Right renal pelvis (tissue), 4 donors: ENCODE data around the gene ARPP21. TPM values are rescaled to one million over a fixed set of nuclear protein-coding genes. Genes with fewer than 3 reads are reported as not detected.
"Not testable (repeated sequence)": the region's sequence is repeated elsewhere in the genome, so short reads cannot be mapped to it uniquely, and the experiment has no call there.

Experiments
- DNase-seq, 4 donors: peaks; one replicate each; pipeline ENCODE4 v3.0.0-alpha.2; 2013; ENCODE audit warnings: low read depth in 4 of 4, low spot score in 3 of 4, missing footprints in 1 of 4
- polyA plus RNA-seq, 4 donors: library from polyadenylated mRNA; unstranded; fragments of 120-200 nt; gene quantifications; one replicate each; pipeline ENCODE4 v1.2.1, GENCODE V29; 2013; ENCODE audit not compliant: insufficient read length in 4 of 4

The ARPP21 gene
- polyA plus RNA-seq, 4 donors = 0.99 to 1.7 (median 1.3) TPM

GRCh38 chr3:35776346-35776745 is 137.0 kb downstream of the ARPP21 start:
- no peak for DNase-seq

- DNase-seq = no peak
Observed at GRCh38 chr3:35777065-35777464, 137.7 kb downstream of the ARPP21 start.

GRCh38 chr3:35777563-35778554 is 138.5 kb downstream of the ARPP21 start:
- DNase-seq = no peak

GRCh38 chr3:35779611-35780010 is 140.3 kb downstream of the ARPP21 start:
- no peak for DNase-seq

- no peak for DNase-seq
Observed at GRCh38 chr3:35780800-35781199, 141.5 kb downstream of the ARPP21 start.

GRCh38 chr3:35781558-35781957 is 142.2 kb downstream of the ARPP21 start:
- no peak for DNase-seq

GRCh38 chr3:35782355-35782754 is 143.0 kb downstream of the ARPP21 start:
- DNase-seq = no peak

- DNase-seq = no peak
Observed at GRCh38 chr3:35784169-35784568, 144.8 kb downstream of the ARPP21 start.

GRCh38 chr3:35785234-35785888 is 146.0 kb downstream of the ARPP21 start:
- DNase-seq = no peak

- no peak for DNase-seq
Observed at GRCh38 chr3:35787936-35788335, 148.6 kb downstream of the ARPP21 start.

GRCh38 chr3:35789042-35789831 is 149.9 kb downstream of the ARPP21 start:
- no peak for DNase-seq

- no peak for DNase-seq
Observed at GRCh38 chr3:35790764-35791163, 151.4 kb downstream of the ARPP21 start.

- no peak for DNase-seq
Observed at GRCh38 chr3:35793667-35794066, 154.3 kb downstream of the ARPP21 start.

- DNase-seq = no peak
Observed at GRCh38 chr3:35800960-35801459, 161.7 kb downstream of the ARPP21 start.

- no peak for DNase-seq
Observed at GRCh38 chr3:35814531-35814930, 175.2 kb downstream of the ARPP21 start.

- not testable (repeated sequence) for DNase-seq
Observed at GRCh38 chr3:35815796-35816195, 176.5 kb downstream of the ARPP21 start.

- no peak for DNase-seq
Observed at GRCh38 chr3:35817216-35817615, 177.9 kb downstream of the ARPP21 start.

GRCh38 chr3:35832140-35832571 is 192.8 kb downstream of the ARPP21 start:
- DNase-seq = no peak
